T-helper 17 cell (primary cell): ENCODE measurements around the gene CIRBP. TPM values are rescaled to one million over a fixed set of nuclear protein-coding genes. Genes with fewer than 3 reads are reported as not detected.
A peak's percentile ranks its signal among the peaks of the same experiment; 100 is the strongest.

ENCODE experiments used
- ATAC-seq: fragments of 150-1000 bp; cut with Tn5 transposase; 2 replicates; pipeline ENCODE4 v1.10.0; 2021; ENCODE audit warnings: mild to moderate bottlenecking, moderate library complexity
- DNase-seq, 3 donors: peaks; one replicate each; pipeline versions ENCODE4 v3.0.0 to v3.0.0-alpha.2; 2020 to 2021
- H3K9me3 ChIP-seq: one replicate; pipeline ENCODE4 v1.7.0; 2013; ENCODE audit warnings: low read length, mild to moderate bottlenecking; ENCODE audit not compliant: control insufficient read depth, poor library complexity, severe bottlenecking
- H3K27ac Mint-ChIP-seq: one replicate; pipeline ENCODE4 v1.8.0; 2022; ENCODE audit warnings: mild to moderate bottlenecking, moderate library complexity, mixed read lengths
- H3K27me3 Mint-ChIP-seq: one replicate; pipeline ENCODE4 v1.8.0; 2022; ENCODE audit warnings: mixed read lengths
- H3K36me3 Mint-ChIP-seq: one replicate; pipeline ENCODE4 v1.8.0; 2022; ENCODE audit warnings: low read depth, mixed read lengths
- H3K4me1 Mint-ChIP-seq: one replicate; pipeline ENCODE4 v1.8.0; 2022; ENCODE audit warnings: mild to moderate bottlenecking, mixed read lengths
- H3K4me3 Mint-ChIP-seq: one replicate; pipeline ENCODE4 v1.8.0; 2022; ENCODE audit warnings: mild to moderate bottlenecking, moderate library complexity, mixed read lengths
- total RNA-seq, 4 donors: library from RNA in 2 of 4; stranded (reverse) in 2 of 4; gene quantifications; one replicate each; pipeline ENCODE4 v1.2.3 and lab custom pipeline; 2022 to 2026

Gene CIRBP
- total RNA-seq, 2 donors from 2014 or later, result 460 to 474 TPM

DNA sequence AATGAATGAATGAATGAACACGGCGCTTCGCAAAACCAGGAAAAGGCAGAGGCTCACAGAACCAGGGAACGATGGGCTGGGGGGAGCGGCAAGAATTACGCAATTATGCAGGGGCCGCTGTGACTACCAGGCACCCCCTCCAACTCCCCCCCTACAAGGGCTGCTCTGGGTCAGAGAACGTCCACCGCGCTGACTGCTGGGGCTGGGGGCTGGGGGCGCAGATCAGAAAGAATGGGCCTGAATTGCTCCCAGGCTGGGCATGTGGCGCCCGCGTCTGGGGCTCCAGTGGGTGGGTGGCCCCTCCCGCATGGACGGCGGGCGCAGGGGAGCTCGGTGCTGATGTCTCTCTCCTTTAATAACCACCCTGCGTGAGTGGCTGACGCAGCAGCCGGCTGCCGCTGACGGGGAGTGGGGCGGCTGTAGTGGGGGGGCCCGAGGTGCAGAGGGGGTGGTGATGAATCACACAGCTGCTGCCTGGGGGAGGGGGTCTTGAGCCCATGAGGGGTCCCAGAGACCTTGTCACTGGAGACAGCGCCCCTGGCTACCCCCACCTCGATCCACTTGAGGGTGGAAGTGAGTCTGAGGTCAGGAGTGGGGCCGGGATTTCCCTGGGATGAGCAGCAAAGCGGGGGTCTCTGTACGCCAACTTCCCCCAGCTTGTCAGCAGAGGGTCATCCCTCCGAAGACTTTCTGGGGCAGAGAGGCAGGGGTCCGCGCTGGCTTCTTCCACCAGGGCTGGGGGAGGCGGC is 1.5 kb upstream of the CIRBP start:
- no peaks in the 10 kb centered on the region for H3K9me3 ChIP-seq
- peaks cover 48% of the 10 kb centered on the region for H3K4me1 Mint-ChIP-seq
- H3K27ac Mint-ChIP-seq, result peak overlapping the region; percentile 98
- no peaks in the 10 kb centered on the region for H3K27me3 Mint-ChIP-seq
- DNase-seq (peak in 1 of 3 donors; percentile 35), ATAC-seq (no peak)
- peak overlapping the region; percentile 89 for H3K4me3 Mint-ChIP-seq
- peaks cover 4% of the 10 kb centered on the region for H3K36me3 Mint-ChIP-seq

GRCh38 chr19:1268226-1269064 is 687 bp upstream of the CIRBP start:
- no peaks in the 10 kb centered on the region for H3K27me3 Mint-ChIP-seq
- H3K27ac Mint-ChIP-seq, result peak overlapping the region; percentile 98
- peak overlapping the region; percentile 89 for H3K4me3 Mint-ChIP-seq
- no peaks in the 10 kb centered on the region for H3K9me3 ChIP-seq
- peaks cover 4% of the 10 kb centered on the region for H3K36me3 Mint-ChIP-seq
- peaks cover 48% of the 10 kb centered on the region for H3K4me1 Mint-ChIP-seq
- DNase-seq (no peak), ATAC-seq (no peak)

- H3K9me3 ChIP-seq, result no peaks in the 10 kb centered on the region
- peak overlapping the region; percentile 97 for H3K4me3 Mint-ChIP-seq
- peaks cover 4% of the 10 kb centered on the region for H3K36me3 Mint-ChIP-seq
- peak; percentile 48 for ATAC-seq
- H3K4me1 Mint-ChIP-seq, result peaks cover 52% of the 10 kb centered on the region
- H3K27me3 Mint-ChIP-seq, result no peaks in the 10 kb centered on the region
- peak; percentile 78 to 86 (median 82) for DNase-seq
- peak overlapping the region; percentile 98 for H3K27ac Mint-ChIP-seq
These were observed 513 bp downstream of the CIRBP start for GRCh38 chr19:1269478-1270212.

GRCh38 chr19:1270213-1270853 is 1.2 kb downstream of the CIRBP start:
- no peak for DNase-seq
- Mint-ChIP-seq H3K36me3 (peaks cover 4% of the 10 kb centered on the region), H3K4me1 (peaks cover 48% of the 10 kb centered on the region)

DNA sequence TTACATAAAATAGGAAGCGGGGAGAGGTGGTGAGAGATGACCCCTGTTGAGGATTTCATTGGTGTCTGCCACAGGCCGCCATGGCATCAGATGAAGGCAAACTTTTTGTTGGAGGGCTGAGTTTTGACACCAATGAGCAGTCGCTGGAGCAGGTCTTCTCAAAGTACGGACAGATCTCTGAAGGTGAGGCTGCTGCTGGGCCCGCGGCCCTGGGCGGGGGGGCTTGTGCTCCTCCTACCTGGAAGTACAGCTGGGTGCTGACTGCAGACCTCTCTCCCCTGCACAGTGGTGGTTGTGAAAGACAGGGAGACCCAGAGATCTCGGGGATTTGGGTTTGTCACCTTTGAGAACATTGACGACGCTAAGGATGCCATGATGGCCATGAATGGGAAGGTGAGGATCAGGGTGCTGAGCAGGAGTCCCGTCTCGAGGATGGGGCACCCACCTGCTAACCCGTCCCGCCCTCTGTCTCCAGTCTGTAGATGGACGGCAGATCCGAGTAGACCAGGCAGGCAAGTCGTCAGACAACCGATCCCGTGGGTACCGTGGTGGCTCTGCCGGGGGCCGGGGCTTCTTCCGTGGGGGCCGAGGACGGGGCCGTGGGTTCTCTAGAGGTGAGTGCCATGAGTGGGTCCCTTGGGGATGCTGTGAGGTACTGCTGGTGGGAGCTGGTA is 1.9 kb downstream of the CIRBP start:
- ATAC-seq, result no peak
- H3K4me1 Mint-ChIP-seq, result peaks cover 47% of the 10 kb centered on the region
- DNase-seq, result no peak
- no peaks in the 10 kb centered on the region for H3K9me3 ChIP-seq
- H3K4me3 Mint-ChIP-seq, result peak overlapping the region; percentile 97
- peaks cover 4% of the 10 kb centered on the region for H3K36me3 Mint-ChIP-seq
- H3K27me3 Mint-ChIP-seq, result no peaks in the 10 kb centered on the region
- H3K27ac Mint-ChIP-seq, result peak overlapping the region; percentile 98

More at GRCh38 chr19:1270213-1270853, 1.2 kb downstream of the CIRBP start:
- Mint-ChIP-seq H3K27ac (peak overlapping the region; percentile 98), H3K27me3 (no peaks in the 10 kb centered on the region), H3K4me3 (peak overlapping the region; percentile 97)
- no peaks in the 10 kb centered on the region for H3K9me3 ChIP-seq
- ATAC-seq, result no peak

DNA sequence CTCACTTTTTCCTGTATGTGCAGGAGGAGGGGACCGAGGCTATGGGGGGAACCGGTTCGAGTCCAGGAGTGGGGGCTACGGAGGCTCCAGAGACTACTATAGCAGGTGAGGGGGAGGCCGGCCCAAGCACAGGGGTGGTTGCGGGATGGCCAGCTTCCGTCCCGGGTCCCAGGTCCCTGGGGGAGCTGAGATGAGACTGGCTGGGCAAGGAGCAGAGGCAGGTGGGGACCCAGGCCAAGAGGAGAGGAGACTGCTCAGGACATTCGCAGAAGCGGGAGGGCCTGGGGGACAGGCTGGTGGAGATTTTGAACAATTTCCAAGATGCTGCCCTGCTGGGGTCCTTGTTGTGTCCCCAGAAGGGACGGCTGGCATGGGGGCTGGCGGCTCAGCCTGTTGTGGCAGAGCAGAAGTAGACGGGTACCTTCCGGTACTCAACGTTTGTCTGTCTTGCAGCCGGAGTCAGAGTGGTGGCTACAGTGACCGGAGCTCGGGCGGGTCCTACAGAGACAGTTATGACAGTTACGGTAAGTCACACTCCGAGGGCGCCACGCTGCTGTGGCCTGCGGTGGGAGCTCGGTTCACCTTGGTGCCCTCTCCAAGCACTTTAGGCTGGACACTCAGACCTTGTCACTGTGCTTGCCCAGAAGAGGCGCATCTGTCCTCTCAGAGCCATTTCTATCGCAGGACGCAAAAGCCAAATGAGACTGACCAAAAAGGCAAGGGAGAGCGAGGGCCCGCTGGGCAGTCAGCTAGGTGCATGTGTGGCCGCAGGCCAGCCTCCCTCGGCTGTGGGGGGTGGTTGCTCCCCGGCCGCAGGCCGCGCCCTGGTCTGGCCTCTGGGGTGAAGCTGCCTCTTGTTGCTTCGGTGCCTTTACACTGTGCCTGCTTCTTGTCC is 2.6 kb downstream of the CIRBP start:
- DNase-seq (no peak), ATAC-seq (no peak)
- Mint-ChIP-seq H3K27ac (peak overlapping the region; percentile 98), H3K4me3 (peak overlapping the region; percentile 97), H3K36me3 (peaks cover 4% of the 10 kb centered on the region), H3K27me3 (no peaks in the 10 kb centered on the region), H3K4me1 (peaks cover 51% of the 10 kb centered on the region)
- H3K9me3 ChIP-seq, result no peaks in the 10 kb centered on the region

DNA sequence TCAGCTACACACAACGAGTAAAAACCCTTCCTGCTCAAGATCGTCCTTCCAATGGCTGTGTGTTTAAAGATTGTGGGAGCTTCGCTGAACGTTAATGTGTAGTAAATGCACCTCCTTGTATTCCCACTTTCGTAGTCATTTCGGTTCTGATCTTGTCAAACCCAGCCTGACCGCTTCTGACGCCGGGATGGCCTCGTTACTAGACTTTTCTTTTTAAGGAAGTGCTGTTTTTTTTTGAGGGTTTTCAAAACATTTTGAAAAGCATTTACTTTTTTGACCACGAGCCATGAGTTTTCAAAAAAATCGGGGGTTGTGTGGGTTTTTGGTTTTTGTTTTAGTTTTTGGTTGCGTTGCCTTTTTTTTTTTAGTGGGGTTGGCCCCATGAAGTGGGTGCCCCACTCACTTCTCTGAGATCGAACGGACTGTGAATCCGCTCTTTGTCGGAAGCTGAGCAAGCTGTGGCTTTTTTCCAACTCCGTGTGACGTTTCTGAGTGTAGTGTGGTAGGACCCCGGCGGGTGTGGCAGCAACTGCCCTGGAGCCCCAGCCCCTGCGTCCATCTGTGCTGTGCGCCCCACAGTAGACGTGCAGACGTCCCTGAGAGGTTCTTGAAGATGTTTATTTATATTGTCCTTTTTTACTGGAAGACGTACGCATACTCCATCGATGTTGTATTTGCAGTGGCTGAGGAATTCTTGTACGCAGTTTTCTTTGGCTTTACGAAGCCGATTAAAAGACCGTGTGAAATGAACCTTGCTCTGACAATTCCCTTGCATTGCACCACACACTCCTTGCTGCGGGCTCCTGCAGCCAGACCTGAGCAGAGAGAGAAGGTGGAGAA is 3.5 kb downstream of the CIRBP start:
- H3K9me3 ChIP-seq, result no peaks in the 10 kb centered on the region
- peak overlapping the region; percentile 98 for H3K27ac Mint-ChIP-seq
- ATAC-seq, result no peak
- no peaks in the 10 kb centered on the region for H3K27me3 Mint-ChIP-seq
- peak overlapping the region; percentile 97 for H3K4me3 Mint-ChIP-seq
- peaks cover 4% of the 10 kb centered on the region for H3K36me3 Mint-ChIP-seq
- peaks cover 49% of the 10 kb centered on the region for H3K4me1 Mint-ChIP-seq
- DNase-seq, result no peak

DNA sequence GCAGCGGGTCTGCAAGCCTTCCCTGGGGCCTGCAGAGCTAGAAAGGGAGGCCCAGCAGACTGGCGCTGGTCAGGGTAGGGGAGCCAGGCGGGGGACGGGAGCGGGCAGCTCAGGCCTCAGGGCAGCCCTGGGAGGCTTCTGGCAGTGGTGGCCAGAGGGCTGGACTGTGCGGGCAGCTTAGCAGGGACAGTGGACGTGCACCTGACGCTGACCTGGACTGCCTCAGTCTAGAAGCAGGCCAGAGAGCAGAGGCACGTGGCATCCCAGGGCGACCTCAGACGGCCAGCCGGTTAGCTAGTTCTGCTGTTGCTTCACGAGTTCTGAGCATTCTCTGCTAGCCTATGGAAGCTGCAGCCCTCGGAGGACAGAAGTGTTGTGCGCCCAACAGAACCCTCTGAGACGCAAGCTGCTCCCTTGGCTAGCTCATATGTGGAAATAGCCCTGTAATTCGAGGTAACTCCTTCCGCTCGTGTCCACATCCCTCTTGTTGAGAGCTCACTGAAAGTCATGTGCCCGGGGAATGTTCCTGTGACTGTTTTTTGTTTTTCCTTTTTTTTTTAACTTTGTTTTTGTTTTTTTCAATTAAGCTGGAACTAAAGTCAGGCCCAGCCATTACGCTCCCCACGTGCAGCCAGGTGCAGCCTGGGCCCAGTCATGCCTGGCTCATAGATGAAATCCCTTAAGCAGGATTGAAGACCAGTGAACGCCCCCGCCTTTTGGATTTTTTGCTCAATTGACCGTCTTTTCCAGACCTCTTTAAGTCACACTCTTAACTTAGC is 4.3 kb downstream of the CIRBP start:
- Mint-ChIP-seq H3K27me3 (no peaks in the 10 kb centered on the region), H3K27ac (peak overlapping the region; percentile 98), H3K36me3 (peaks cover 4% of the 10 kb centered on the region), H3K4me3 (peak overlapping the region; percentile 69), H3K4me1 (peaks cover 48% of the 10 kb centered on the region)
- ATAC-seq, result no peak
- no peak for DNase-seq
- no peaks in the 10 kb centered on the region for H3K9me3 ChIP-seq

DNA sequence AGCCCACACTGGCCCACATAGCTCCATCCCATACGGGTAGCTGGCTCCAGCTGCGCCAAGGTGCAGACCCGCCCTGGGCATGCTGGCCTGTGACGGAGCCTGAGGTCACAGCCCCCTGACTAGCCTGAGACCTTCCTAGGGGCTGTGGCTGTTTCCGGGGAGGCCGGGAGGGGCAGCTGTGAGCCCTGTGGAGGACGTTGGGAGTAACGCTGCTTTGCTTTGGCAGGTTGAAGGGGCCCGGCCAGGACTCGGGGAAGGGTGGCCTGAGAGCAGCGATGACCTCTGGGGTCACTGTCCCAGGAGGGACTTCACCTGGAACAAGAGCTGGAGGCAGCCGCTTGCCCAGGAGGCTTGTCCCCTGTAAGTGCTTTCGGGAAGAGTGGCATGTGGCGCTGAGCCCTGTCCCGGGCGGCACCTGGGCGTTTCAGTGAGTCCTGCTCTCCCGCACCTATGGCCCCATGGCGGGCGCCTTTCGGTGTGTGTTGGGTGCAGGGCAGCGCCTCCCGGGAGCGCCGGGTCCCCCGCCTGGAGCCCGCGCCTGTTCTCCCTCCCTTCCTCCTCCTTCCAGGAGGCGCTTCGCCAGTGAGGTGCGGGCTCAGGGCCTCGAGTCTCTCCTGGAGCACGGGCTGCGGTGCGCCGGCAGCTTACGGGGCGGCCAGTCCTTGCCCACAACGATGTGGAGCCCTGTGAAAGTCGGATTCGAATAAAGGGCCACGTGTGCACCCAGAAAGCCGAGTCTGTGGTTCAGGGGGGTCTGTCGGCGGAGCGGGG is 5.1 kb downstream of the CIRBP start:
- H3K9me3 ChIP-seq, result no peaks in the 10 kb centered on the region
- Mint-ChIP-seq H3K27me3 (no peaks in the 10 kb centered on the region), H3K4me3 (peak overlapping the region; percentile 69), H3K27ac (peak overlapping the region; percentile 98), H3K36me3 (peaks cover 4% of the 10 kb centered on the region), H3K4me1 (peaks cover 44% of the 10 kb centered on the region)
- ATAC-seq (no peak), DNase-seq (no peak)

GRCh38 chr19:1274852-1275259 is 5.7 kb downstream of the CIRBP start:
- Mint-ChIP-seq H3K27me3 (no peaks in the 10 kb centered on the region), H3K4me3 (peak overlapping the region; percentile 74), H3K27ac (peak overlapping the region; percentile 98), H3K36me3 (peaks cover 4% of the 10 kb centered on the region), H3K4me1 (peaks cover 44% of the 10 kb centered on the region)
- ATAC-seq, result no peak
- no peaks in the 10 kb centered on the region for H3K9me3 ChIP-seq
- no peak for DNase-seq
